Epithelial cell of proximal tubule (primary cell): ENCODE data around the gene ALKBH1. TPM values are rescaled to one million over a fixed set of nuclear protein-coding genes. Genes with fewer than 3 reads are reported as not detected.

Experiments used
- DNase-seq: peaks from one replicate; pipeline ENCODE4 v3.0.0-alpha.2; 2011; ENCODE audit warnings: low read depth
- H3K4me3 ChIP-seq: 2 replicates; pipeline ENCODE4 v1.5.1; 2011; ENCODE audit warnings: low read depth, mild to moderate bottlenecking, low read length
- total RNA-seq: library from RNA; depleted of rRNA; stranded (reverse); fragments of >200 nt; gene quantifications from 2 replicates; pipeline ENCODE4 v1.2.3, GENCODE V29; 2015
- TF ChIP-seq, protein P1 (sequence below): conservative IDR thresholded peaks from 2 replicates; pipeline ENCODE4 v1.5.1; 2012; ENCODE audit warnings: low read depth, mild to moderate bottlenecking, low read length

The ALKBH1 gene
- total RNA-seq, 1 donor from 2014 or later: 7.3 TPM

DNA sequence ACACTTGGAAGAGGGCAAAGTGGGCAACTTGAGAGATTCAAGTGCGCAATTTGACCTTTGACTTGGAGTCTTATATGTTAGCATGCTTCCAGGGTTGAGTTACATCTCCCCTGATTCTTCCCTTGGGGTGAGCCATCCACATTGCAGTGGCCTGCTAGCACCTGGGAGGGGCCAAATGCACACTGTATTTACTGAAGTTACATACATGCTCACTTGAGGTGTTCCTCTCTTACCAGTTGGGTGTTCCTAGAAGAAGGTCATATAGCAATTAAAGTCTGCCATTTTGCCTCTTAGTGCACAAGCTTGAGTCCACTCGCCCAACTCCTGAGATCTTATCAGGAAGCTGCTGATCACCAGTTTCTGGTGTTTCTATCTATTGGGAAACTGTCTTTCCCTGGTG, 77.7 kb downstream of the ALKBH1 start:
- TF ChIP-seq, protein P1, sequence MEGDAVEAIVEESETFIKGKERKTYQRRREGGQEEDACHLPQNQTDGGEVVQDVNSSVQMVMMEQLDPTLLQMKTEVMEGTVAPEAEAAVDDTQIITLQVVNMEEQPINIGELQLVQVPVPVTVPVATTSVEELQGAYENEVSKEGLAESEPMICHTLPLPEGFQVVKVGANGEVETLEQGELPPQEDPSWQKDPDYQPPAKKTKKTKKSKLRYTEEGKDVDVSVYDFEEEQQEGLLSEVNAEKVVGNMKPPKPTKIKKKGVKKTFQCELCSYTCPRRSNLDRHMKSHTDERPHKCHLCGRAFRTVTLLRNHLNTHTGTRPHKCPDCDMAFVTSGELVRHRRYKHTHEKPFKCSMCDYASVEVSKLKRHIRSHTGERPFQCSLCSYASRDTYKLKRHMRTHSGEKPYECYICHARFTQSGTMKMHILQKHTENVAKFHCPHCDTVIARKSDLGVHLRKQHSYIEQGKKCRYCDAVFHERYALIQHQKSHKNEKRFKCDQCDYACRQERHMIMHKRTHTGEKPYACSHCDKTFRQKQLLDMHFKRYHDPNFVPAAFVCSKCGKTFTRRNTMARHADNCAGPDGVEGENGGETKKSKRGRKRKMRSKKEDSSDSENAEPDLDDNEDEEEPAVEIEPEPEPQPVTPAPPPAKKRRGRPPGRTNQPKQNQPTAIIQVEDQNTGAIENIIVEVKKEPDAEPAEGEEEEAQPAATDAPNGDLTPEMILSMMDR: no peak
- DNase-seq: no peak
- H3K4me3 ChIP-seq: no peak overlapping the region

DNA sequence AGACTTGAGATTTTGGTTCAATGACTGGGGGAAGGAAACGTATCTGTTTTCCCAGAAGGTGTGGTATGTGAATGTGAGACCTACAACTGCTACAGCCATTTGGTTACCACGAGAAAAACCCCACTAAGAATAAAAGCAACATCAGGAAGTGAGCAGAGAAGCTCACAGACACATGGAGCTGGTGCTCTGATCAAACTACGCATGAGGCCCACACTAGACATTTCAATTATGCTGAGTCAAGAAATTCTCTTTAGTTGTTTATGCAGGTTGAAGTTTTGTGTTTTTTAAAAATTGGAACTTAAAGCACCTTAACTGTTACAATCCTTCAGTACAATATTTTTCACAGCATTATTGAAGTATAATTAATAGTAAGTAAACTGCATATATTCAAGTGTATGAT, 82.5 kb downstream of the ALKBH1 start:
- no peak overlapping the region for H3K4me3 ChIP-seq
- DNase-seq: no peak
- TF ChIP-seq, protein P1: no peak

DNA sequence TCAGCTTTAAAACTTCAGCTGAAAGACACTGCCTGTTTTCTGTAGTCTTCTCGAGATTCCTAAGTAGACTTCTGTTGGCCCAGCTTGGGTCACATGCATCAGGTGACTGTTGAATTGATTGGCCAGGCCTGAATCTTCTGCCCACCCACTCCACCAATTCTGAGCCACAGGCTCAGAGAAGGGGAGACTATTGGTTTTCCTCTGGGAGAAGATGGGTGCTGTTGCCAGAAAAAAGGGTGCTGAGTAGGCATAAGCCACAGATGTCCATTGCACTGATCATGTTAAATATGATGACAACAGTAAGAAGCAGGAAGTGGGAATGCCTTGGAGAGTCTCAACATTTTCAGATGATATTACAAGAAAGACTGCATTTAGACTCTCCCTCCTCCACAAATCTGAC, 84.6 kb downstream of the ALKBH1 start:
- no peak for DNase-seq
- TF ChIP-seq, protein P1: no peak
- no peak overlapping the region for H3K4me3 ChIP-seq

Other genes with a start within 250 kb of the ALKBH1 start
- 122 and 211 TPM in 2 replicates for gene AHSA1, start 249.9 kb downstream of the ALKBH1 start, total RNA-seq
- gene ISM2, start 209.2 kb downstream of the ALKBH1 start, total RNA-seq: 0.75 TPM in 1 of 2 replicates, not detected in the other
- gene SPTLC2, start 91.4 kb downstream of the ALKBH1 start, total RNA-seq: 34.9 and 42.8 TPM in 2 replicates
- 352 and 491 TPM in 2 replicates for gene SLIRP, start 80 bp upstream of the ALKBH1 start, total RNA-seq
- gene SNW1, start 53.1 kb upstream of the ALKBH1 start, total RNA-seq: 58.2 and 62.0 TPM in 2 replicates
- 4.3 and 6.0 TPM in 2 replicates for gene ADCK1, start 92.1 kb upstream of the ALKBH1 start, total RNA-seq